Type B pancreatic cell (in vitro differentiated cells): ENCODE results near the gene LMAN2L. TPM values are rescaled to one million over a fixed set of nuclear protein-coding genes. Genes with fewer than 3 reads are reported as not detected.

Experiments used
- DNase-seq: peaks from one replicate; pipeline ENCODE4 v3.0.0; 2021; ENCODE audit warnings: mixed read lengths; ENCODE audit not compliant: unreplicated experiment; ENCODE audit errors: extremely low spot score
- H3K27ac Mint-ChIP-seq: 2 replicates; pipeline ENCODE4 v1.8.0; 2021; ENCODE audit warnings: mild to moderate bottlenecking, mixed read lengths
- H3K27me3 Mint-ChIP-seq: 2 replicates; pipeline ENCODE4 v1.8.0; 2021; ENCODE audit warnings: mixed read lengths
- H3K36me3 Mint-ChIP-seq: 2 replicates; pipeline ENCODE4 v1.8.0; 2021; ENCODE audit warnings: mixed read lengths
- H3K4me1 Mint-ChIP-seq: one replicate; pipeline ENCODE4 v1.8.0; 2021; ENCODE audit warnings: mixed read lengths; ENCODE audit not compliant: unreplicated experiment
- H3K4me3 Mint-ChIP-seq: 2 replicates; pipeline ENCODE4 v1.8.0; 2021; ENCODE audit warnings: mild to moderate bottlenecking, mixed read lengths
- H3K9me3 Mint-ChIP-seq: 2 replicates; pipeline ENCODE4 v1.8.0; 2021; ENCODE audit warnings: mixed read lengths
- total RNA-seq: library from RNA; stranded (reverse); gene quantifications from 2 replicates; pipeline ENCODE4 v1.2.1, GENCODE V29; 2021; ENCODE audit warnings: low replicate concordance
- TF ChIP-seq, protein P1 (sequence below): fragments of 200-600 bp; sonication (generic); conservative IDR thresholded peaks from 2 replicates; pipeline ENCODE4 v1.5.0; 2021; ENCODE audit warnings: antibody characterized with exemption, mild to moderate bottlenecking

The LMAN2L gene
- total RNA-seq, 1 donor from 2014 or later = 31.9 TPM

GRCh38 chr2:96770442-96771202 is 30.8 kb upstream of the LMAN2L start:
- H3K4me1 Mint-ChIP-seq = peaks cover 44% of the 10 kb centered on the region
- H3K9me3 Mint-ChIP-seq = no peaks in the 10 kb centered on the region
- peaks cover 13% of the 10 kb centered on the region for H3K36me3 Mint-ChIP-seq
- no peak for DNase-seq
- H3K27me3 Mint-ChIP-seq = no peaks in the 10 kb centered on the region
- H3K4me3 Mint-ChIP-seq = no peak overlapping the region
- no peak overlapping the region for H3K27ac Mint-ChIP-seq
- TF ChIP-seq, protein P1, sequence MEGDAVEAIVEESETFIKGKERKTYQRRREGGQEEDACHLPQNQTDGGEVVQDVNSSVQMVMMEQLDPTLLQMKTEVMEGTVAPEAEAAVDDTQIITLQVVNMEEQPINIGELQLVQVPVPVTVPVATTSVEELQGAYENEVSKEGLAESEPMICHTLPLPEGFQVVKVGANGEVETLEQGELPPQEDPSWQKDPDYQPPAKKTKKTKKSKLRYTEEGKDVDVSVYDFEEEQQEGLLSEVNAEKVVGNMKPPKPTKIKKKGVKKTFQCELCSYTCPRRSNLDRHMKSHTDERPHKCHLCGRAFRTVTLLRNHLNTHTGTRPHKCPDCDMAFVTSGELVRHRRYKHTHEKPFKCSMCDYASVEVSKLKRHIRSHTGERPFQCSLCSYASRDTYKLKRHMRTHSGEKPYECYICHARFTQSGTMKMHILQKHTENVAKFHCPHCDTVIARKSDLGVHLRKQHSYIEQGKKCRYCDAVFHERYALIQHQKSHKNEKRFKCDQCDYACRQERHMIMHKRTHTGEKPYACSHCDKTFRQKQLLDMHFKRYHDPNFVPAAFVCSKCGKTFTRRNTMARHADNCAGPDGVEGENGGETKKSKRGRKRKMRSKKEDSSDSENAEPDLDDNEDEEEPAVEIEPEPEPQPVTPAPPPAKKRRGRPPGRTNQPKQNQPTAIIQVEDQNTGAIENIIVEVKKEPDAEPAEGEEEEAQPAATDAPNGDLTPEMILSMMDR = no peak

- H3K27ac Mint-ChIP-seq = peak overlapping the region; percentile 72
- peaks cover 44% of the 10 kb centered on the region for H3K4me1 Mint-ChIP-seq
- H3K9me3 Mint-ChIP-seq = no peaks in the 10 kb centered on the region
Observed at GRCh38 chr2:96769814-96770213, 29.9 kb upstream of the LMAN2L start.

DNA sequence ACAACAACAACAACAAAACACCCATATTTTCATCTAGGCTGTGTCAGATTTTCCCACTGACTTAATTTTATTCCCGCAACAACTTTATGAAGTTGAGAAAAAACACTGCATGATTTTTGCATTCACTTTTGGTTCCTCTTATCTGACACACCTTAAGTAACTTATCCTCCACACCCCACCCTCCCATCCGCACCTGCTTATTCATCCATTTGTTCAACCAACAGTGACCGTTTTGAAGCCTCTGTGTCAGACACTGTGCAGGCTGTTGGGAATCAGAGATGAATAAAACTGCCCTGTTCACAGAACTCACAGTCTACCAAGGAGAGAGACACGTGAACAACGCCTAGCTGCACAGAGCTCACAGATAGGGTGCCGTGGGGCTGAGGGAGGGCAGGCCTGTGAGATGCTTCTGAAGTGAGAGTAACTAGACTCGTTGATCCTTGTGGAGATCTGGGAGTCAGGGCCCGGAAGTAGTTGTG is 28.3 kb upstream of the LMAN2L start:
- Mint-ChIP-seq H3K4me1 (peaks cover 58% of the 10 kb centered on the region), H3K27me3 (no peaks in the 10 kb centered on the region), H3K4me3 (peak overlapping the region; percentile 73), H3K27ac (peak overlapping the region; percentile 87), H3K9me3 (no peaks in the 10 kb centered on the region), H3K36me3 (peaks cover 13% of the 10 kb centered on the region)
- DNase-seq = no peak
- TF ChIP-seq, protein P1 = no peak

More at GRCh38 chr2:96769814-96770213, 29.9 kb upstream of the LMAN2L start:
- H3K27me3 Mint-ChIP-seq = no peaks in the 10 kb centered on the region
- peaks cover 13% of the 10 kb centered on the region for H3K36me3 Mint-ChIP-seq
- H3K4me3 Mint-ChIP-seq = peak overlapping the region; percentile 36
- TF ChIP-seq, protein P1 = no peak
- DNase-seq = no peak

DNA sequence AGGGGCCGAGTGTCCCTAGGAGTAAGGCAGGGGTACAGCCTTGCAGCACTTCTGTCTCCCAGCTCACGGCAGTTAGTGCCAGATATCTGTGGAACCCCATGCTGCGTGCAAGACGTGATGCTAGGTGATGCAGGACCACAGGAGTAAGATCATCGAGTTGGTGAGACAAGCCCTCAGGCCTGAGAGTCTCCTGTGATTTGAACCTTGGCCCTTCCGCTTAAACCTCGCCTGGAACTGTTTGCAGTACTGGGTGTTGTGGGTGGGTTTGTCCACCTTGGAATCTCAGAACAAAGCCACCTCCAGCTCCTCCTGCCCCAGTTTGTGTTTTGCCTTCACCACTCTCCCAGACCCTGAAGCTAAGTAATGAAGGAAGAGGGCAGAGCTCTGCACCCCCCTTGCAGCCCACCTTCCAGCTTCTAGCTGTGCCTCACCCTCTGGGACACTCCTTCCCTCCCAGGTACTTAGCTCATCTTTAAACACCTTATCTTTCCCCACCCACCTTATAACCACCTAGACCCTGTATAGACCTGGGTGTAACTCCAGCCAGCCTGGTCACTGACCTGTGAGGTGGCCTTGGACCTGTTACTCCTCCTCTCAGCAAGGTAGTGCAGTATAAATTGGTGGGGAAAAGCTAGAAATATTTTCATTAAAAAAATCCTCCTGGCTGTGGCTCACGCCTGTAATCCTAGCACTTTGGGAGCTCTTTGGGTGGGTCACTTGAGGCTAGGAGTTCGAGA is 27.4 kb upstream of the LMAN2L start:
- H3K9me3 Mint-ChIP-seq = no peaks in the 10 kb centered on the region
- no peaks in the 10 kb centered on the region for H3K27me3 Mint-ChIP-seq
- peaks cover 59% of the 10 kb centered on the region for H3K4me1 Mint-ChIP-seq
- H3K4me3 Mint-ChIP-seq = peak overlapping the region; percentile 58
- peak overlapping the region; percentile 30 for H3K27ac Mint-ChIP-seq
- peaks cover 13% of the 10 kb centered on the region for H3K36me3 Mint-ChIP-seq
- DNase-seq = no peak
- TF ChIP-seq, protein P1 = no peak

DNA sequence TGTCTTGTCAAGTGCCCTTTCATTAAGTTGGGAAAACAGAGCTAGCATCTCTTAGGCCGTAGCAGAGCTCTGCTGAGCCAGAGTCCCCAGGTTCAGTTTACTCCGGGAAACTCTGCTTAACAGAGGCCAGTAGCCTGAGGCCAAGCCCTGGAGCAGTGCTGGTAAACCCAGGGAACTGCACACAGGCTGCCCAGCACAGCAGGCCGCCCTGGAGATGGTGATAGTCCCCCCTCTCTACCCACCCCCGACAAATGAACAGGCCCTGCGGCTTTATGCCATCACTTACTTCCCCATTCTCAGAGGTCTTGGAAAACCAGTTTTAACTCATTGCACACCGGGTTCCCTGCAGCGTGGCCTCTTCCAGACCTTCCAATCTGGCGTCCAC is 24.4 kb upstream of the LMAN2L start:
- Mint-ChIP-seq H3K36me3 (peaks cover 10% of the 10 kb centered on the region), H3K27ac (peak overlapping the region; percentile 72)

More for the DNA sequence above, 24.4 kb upstream of the LMAN2L start:
- Mint-ChIP-seq H3K9me3 (no peaks in the 10 kb centered on the region), H3K4me1 (peaks cover 67% of the 10 kb centered on the region), H3K4me3 (peak overlapping the region; percentile 89), H3K27me3 (no peaks in the 10 kb centered on the region)
- DNase-seq = no peak
- TF ChIP-seq, protein P1 = no peak
